OCI-LY1 (cell line): Measurements from ENCODE around the gene EYS.
"Not testable (repeated sequence)": the region's sequence is repeated elsewhere in the genome, so short reads cannot be mapped to it uniquely, and the experiment has no call there.

Experiments
- H2AFZ ChIP-seq: fragments of 200-600 bp; sonication (generic), shearing (Covaris generic); 2 replicates; pipeline ENCODE4 v1.6.0; 2014; ENCODE audit warnings: antibody characterized with exemption, mild to moderate bottlenecking, low read length
- H3F3A ChIP-seq: fragments of 200-600 bp; sonication (generic), shearing (Covaris generic); 2 replicates; pipeline ENCODE4 v1.6.0; 2014; ENCODE audit warnings: mild to moderate bottlenecking, antibody characterized with exemption, low read length, moderate library complexity; ENCODE audit not compliant: insufficient read depth
- H3K27ac ChIP-seq: fragments of 200-600 bp; sonication (generic); 2 replicates; pipeline ENCODE4 v1.5.1; 2014; ENCODE audit warnings: low read length, mixed run types, mild to moderate bottlenecking, low read depth; ENCODE audit not compliant: poor library complexity, severe bottlenecking
- H3K27me3 ChIP-seq: fragments of 200-600 bp; sonication (generic); 2 replicates; pipeline ENCODE4 v1.6.0; 2014; ENCODE audit warnings: antibody characterized with exemption, mild to moderate bottlenecking, low read length, moderate library complexity; ENCODE audit not compliant: insufficient read depth
- H3K36me3 ChIP-seq: fragments of 200-600 bp; sonication (generic); 2 replicates; pipeline ENCODE4 v1.6.1; 2014; ENCODE audit warnings: mild to moderate bottlenecking, antibody characterized with exemption, low read length, moderate library complexity, mixed read lengths; ENCODE audit not compliant: insufficient read depth
- H3K4me1 ChIP-seq: fragments of 200-600 bp; sonication (generic); 2 replicates; pipeline ENCODE4 v1.5.1; 2014; ENCODE audit warnings: mild to moderate bottlenecking, low read length, moderate library complexity; ENCODE audit not compliant: insufficient read depth, severe bottlenecking
- H3K4me2 ChIP-seq: fragments of 200-600 bp; sonication (generic), shearing (Covaris generic); 2 replicates; pipeline ENCODE4 v1.6.1; 2014; ENCODE audit warnings: low read length
- H3K4me3 ChIP-seq: fragments of 200-600 bp; sonication (generic); 2 replicates; pipeline ENCODE4 v1.5.1; 2014; ENCODE audit warnings: low read length, low read depth, mild to moderate bottlenecking, mixed read lengths; ENCODE audit not compliant: poor library complexity, severe bottlenecking
- H3K79me2 ChIP-seq: fragments of 200-600 bp; shearing (Covaris generic); 2 replicates; pipeline ENCODE4 v1.6.1; 2016; ENCODE audit warnings: mixed run types, low read length, mixed read lengths; ENCODE audit not compliant: insufficient read depth
- H3K9ac ChIP-seq: fragments of 200-600 bp; sonication (generic), shearing (Covaris generic); 2 replicates; pipeline ENCODE4 v1.6.1; 2014; ENCODE audit warnings: mild to moderate bottlenecking, low read length, mixed read lengths
- H3K9me2 ChIP-seq: fragments of 200-600 bp; sonication (generic), shearing (Covaris generic); 2 replicates; pipeline ENCODE4 v1.6.1; 2014; ENCODE audit warnings: low read depth, mild to moderate bottlenecking, low read length, mixed read lengths
- H3K9me3 ChIP-seq: fragments of 200-600 bp; shearing (Covaris generic); 2 replicates; pipeline ENCODE4 v1.6.1; 2014; ENCODE audit warnings: low read length, mixed read lengths
- H4K20me1 ChIP-seq: fragments of 200-600 bp; sonication (generic), shearing (Covaris generic); 2 replicates; pipeline ENCODE4 v1.6.0; 2016; ENCODE audit warnings: mild to moderate bottlenecking, low read length; ENCODE audit not compliant: insufficient read depth
- CTCF ChIP-seq: fragments of 200-600 bp; sonication (generic), shearing (Covaris generic); IDR thresholded peaks from 2 replicates; pipeline ENCODE4 v1.5.1; 2017; ENCODE audit warnings: mild to moderate bottlenecking, antibody characterized with exemption, low read length, moderate library complexity, mixed read lengths
- EZH2 ChIP-seq: fragments of 200-600 bp; sonication (generic), shearing (Covaris generic); IDR thresholded peaks from 2 replicates; pipeline ENCODE4 v1.8.0; 2017; ENCODE audit warnings: borderline replicate concordance, mixed run types, mild to moderate bottlenecking, antibody characterized with exemption, low read length, moderate library complexity, mixed read lengths

Gene EYS

GRCh38 chr6:65610746-65611145 is 96.3 kb downstream of the EYS start:
- no peaks in the 10 kb centered on the region for H3F3A ChIP-seq
- H3K36me3 ChIP-seq: no peaks in the 10 kb centered on the region
- no peak overlapping the region for H3K4me2 ChIP-seq
- TF ChIP-seq EZH2 (no peak), CTCF (no peak)
- H4K20me1 ChIP-seq: no peaks in the 10 kb centered on the region
- no peaks in the 10 kb centered on the region for H3K9me2 ChIP-seq
- no peak overlapping the region for H2AFZ ChIP-seq
- no peak overlapping the region for H3K27ac ChIP-seq
- H3K79me2 ChIP-seq: no peaks in the 10 kb centered on the region
- no peaks in the 10 kb centered on the region for H3K4me1 ChIP-seq
- no peaks in the 10 kb centered on the region for H3K9me3 ChIP-seq
- H3K27me3 ChIP-seq: no peaks in the 10 kb centered on the region
- H3K9ac ChIP-seq: no peak overlapping the region
- no peak overlapping the region for H3K4me3 ChIP-seq

GRCh38 chr6:65595540-65595939 is 111.5 kb downstream of the EYS start:
- no peak overlapping the region for H3K27ac ChIP-seq
- H3K4me3 ChIP-seq: no peak overlapping the region
- no peaks in the 10 kb centered on the region for H3K9me3 ChIP-seq

GRCh38 chr6:65570340-65570739 is 136.7 kb downstream of the EYS start:
- H3K79me2 ChIP-seq: no peaks in the 10 kb centered on the region
- no peaks in the 10 kb centered on the region for H3K4me1 ChIP-seq
- H3K4me3 ChIP-seq: no peak overlapping the region
- no peak overlapping the region for H3K4me2 ChIP-seq
- no peak overlapping the region for H3K9ac ChIP-seq
- H3F3A ChIP-seq: no peaks in the 10 kb centered on the region
- H3K27ac ChIP-seq: no peak overlapping the region
- H3K9me3 ChIP-seq: no peaks in the 10 kb centered on the region
- H4K20me1 ChIP-seq: no peaks in the 10 kb centered on the region
- TF ChIP-seq CTCF: no peak
- TF ChIP-seq EZH2: no peak
- no peaks in the 10 kb centered on the region for H3K9me2 ChIP-seq
- no peak overlapping the region for H2AFZ ChIP-seq
- no peaks in the 10 kb centered on the region for H3K36me3 ChIP-seq
- H3K27me3 ChIP-seq: no peaks in the 10 kb centered on the region

More at GRCh38 chr6:65595540-65595939, 111.5 kb downstream of the EYS start:
- no peak for TF ChIP-seq EZH2
- Histone ChIP-seq H2AFZ (no peak overlapping the region), H3K4me1 (no peaks in the 10 kb centered on the region), H3F3A (no peaks in the 10 kb centered on the region), H4K20me1 (no peaks in the 10 kb centered on the region), H3K9me2 (no peaks in the 10 kb centered on the region), H3K4me2 (no peak overlapping the region), H3K9ac (no peak overlapping the region), H3K79me2 (no peaks in the 10 kb centered on the region), H3K27me3 (no peaks in the 10 kb centered on the region), H3K36me3 (no peaks in the 10 kb centered on the region)

GRCh38 chr6:65569505-65569904 is 137.5 kb downstream of the EYS start:
- Histone ChIP-seq H3K79me2 (no peaks in the 10 kb centered on the region), H3K36me3 (no peaks in the 10 kb centered on the region), H3K4me1 (no peaks in the 10 kb centered on the region), H3K9me3 (no peaks in the 10 kb centered on the region), H3F3A (no peaks in the 10 kb centered on the region), H3K27me3 (no peaks in the 10 kb centered on the region), H3K27ac (no peak overlapping the region), H3K9me2 (no peaks in the 10 kb centered on the region), H3K9ac (no peak overlapping the region), H4K20me1 (no peaks in the 10 kb centered on the region), H3K4me3 (no peak overlapping the region), H3K4me2 (no peak overlapping the region), H2AFZ (no peak overlapping the region)
- TF ChIP-seq EZH2: no peak

GRCh38 chr6:65569056-65569455 is 138.0 kb downstream of the EYS start:
- H3K9ac ChIP-seq: not testable (repeated sequence)

More at GRCh38 chr6:65569056-65569455, 138.0 kb downstream of the EYS start:
- not testable (repeated sequence) for H3K4me2 ChIP-seq, H2AFZ ChIP-seq, H4K20me1 ChIP-seq, H3K27ac ChIP-seq, H3K4me3 ChIP-seq, H3F3A ChIP-seq, H3K9me3 ChIP-seq, H3K9me2 ChIP-seq, H3K79me2 ChIP-seq, H3K36me3 ChIP-seq, H3K4me1 ChIP-seq, H3K27me3 ChIP-seq
